ENCODE measurements around the gene FEM1C.

DNA sequence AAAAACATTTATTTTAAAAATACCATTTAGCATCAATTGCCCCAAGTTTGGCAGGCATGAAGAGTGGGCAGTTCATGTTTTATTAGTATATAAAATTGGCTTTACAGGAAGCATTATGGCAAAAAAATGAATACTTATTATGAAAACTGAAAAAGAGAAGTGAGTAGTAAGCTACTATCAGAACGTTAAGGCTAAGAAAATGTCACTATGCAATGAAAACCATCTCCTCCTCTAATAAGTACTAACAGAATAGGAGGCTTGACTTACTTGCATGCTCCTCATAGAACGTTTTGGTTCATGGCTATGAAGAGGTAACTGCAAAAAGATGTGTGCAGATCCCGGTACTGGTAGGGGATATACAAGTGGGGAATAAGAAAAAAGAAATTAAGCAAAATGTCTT, 34.1 kb upstream of the FEM1C start:
- TF ChIP-seq, protein P1, sequence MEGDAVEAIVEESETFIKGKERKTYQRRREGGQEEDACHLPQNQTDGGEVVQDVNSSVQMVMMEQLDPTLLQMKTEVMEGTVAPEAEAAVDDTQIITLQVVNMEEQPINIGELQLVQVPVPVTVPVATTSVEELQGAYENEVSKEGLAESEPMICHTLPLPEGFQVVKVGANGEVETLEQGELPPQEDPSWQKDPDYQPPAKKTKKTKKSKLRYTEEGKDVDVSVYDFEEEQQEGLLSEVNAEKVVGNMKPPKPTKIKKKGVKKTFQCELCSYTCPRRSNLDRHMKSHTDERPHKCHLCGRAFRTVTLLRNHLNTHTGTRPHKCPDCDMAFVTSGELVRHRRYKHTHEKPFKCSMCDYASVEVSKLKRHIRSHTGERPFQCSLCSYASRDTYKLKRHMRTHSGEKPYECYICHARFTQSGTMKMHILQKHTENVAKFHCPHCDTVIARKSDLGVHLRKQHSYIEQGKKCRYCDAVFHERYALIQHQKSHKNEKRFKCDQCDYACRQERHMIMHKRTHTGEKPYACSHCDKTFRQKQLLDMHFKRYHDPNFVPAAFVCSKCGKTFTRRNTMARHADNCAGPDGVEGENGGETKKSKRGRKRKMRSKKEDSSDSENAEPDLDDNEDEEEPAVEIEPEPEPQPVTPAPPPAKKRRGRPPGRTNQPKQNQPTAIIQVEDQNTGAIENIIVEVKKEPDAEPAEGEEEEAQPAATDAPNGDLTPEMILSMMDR (IDR thresholded peaks at IDR 0.05 in 2 of 3, conservative IDR thresholded peaks at IDR 0.05 in 1 of 3; ENCODE audit: insufficient read depth in 2 of 3, low read depth in 1 of 3, low read length in 3 of 3) = no peak
- TF ChIP-seq YY1 (IDR thresholded peaks at IDR 0.05; ENCODE audit: borderline replicate concordance in 1 of 3, control insufficient read depth in 1 of 3, extremely low read depth in 1 of 3, insufficient read depth in 3 of 3, insufficient read length in 1 of 3, insufficient replicate concordance in 2 of 3, low read depth in 1 of 3, low read length in 2 of 3) (no peak), TEAD1 (CRISPR knock-in tag; IDR thresholded peaks at IDR 0.05) (no peak), CHD2 (IDR thresholded peaks at IDR 0.05; ENCODE audit: low read depth, low read length) (no peak), ZBTB7A (IDR thresholded peaks at IDR 0.05; ENCODE audit: borderline replicate concordance, control insufficient read depth, low read depth, low read length) (no peak), POLR2A (conservative IDR thresholded peaks at IDR 0.05) (no peak)
- TF ChIP-seq, protein P2, sequence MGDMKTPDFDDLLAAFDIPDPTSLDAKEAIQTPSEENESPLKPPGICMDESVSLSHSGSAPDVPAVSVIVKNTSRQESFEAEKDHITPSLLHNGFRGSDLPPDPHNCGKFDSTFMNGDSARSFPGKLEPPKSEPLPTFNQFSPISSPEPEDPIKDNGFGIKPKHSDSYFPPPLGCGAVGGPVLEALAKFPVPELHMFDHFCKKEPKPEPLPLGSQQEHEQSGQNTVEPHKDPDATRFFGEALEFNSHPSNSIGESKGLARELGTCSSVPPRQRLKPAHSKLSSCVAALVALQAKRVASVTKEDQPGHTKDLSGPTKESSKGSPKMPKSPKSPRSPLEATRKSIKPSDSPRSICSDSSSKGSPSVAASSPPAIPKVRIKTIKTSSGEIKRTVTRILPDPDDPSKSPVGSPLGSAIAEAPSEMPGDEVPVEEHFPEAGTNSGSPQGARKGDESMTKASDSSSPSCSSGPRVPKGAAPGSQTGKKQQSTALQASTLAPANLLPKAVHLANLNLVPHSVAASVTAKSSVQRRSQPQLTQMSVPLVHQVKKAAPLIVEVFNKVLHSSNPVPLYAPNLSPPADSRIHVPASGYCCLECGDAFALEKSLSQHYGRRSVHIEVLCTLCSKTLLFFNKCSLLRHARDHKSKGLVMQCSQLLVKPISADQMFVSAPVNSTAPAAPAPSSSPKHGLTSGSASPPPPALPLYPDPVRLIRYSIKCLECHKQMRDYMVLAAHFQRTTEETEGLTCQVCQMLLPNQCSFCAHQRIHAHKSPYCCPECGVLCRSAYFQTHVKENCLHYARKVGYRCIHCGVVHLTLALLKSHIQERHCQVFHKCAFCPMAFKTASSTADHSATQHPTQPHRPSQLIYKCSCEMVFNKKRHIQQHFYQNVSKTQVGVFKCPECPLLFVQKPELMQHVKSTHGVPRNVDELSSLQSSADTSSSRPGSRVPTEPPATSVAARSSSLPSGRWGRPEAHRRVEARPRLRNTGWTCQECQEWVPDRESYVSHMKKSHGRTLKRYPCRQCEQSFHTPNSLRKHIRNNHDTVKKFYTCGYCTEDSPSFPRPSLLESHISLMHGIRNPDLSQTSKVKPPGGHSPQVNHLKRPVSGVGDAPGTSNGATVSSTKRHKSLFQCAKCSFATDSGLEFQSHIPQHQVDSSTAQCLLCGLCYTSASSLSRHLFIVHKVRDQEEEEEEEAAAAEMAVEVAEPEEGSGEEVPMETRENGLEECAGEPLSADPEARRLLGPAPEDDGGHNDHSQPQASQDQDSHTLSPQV (IDR thresholded peaks at IDR 0.05) = no peak
- TF ChIP-seq, protein P3, sequence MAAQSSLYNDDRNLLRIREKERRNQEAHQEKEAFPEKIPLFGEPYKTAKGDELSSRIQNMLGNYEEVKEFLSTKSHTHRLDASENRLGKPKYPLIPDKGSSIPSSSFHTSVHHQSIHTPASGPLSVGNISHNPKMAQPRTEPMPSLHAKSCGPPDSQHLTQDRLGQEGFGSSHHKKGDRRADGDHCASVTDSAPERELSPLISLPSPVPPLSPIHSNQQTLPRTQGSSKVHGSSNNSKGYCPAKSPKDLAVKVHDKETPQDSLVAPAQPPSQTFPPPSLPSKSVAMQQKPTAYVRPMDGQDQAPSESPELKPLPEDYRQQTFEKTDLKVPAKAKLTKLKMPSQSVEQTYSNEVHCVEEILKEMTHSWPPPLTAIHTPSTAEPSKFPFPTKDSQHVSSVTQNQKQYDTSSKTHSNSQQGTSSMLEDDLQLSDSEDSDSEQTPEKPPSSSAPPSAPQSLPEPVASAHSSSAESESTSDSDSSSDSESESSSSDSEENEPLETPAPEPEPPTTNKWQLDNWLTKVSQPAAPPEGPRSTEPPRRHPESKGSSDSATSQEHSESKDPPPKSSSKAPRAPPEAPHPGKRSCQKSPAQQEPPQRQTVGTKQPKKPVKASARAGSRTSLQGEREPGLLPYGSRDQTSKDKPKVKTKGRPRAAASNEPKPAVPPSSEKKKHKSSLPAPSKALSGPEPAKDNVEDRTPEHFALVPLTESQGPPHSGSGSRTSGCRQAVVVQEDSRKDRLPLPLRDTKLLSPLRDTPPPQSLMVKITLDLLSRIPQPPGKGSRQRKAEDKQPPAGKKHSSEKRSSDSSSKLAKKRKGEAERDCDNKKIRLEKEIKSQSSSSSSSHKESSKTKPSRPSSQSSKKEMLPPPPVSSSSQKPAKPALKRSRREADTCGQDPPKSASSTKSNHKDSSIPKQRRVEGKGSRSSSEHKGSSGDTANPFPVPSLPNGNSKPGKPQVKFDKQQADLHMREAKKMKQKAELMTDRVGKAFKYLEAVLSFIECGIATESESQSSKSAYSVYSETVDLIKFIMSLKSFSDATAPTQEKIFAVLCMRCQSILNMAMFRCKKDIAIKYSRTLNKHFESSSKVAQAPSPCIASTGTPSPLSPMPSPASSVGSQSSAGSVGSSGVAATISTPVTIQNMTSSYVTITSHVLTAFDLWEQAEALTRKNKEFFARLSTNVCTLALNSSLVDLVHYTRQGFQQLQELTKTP (IDR thresholded peaks at IDR 0.05; ENCODE audit: low read depth in 1 of 2, partially characterized antibody in 2 of 2) = no peak
